Ishikawa (cell line): ENCODE results near the gene MADCAM1.

Experiments used
- CEBPB ChIP-seq: IDR thresholded peaks from 2 replicates; pipeline ENCODE4 v1.6.1; 2012
- CREB1 ChIP-seq: IDR thresholded peaks from 2 replicates; pipeline ENCODE4 v1.6.1; 2012; ENCODE audit warnings: low read depth
- EP300 ChIP-seq: IDR thresholded peaks from 2 replicates; pipeline ENCODE4 v1.6.1; 2012; ENCODE audit warnings: borderline replicate concordance
- RAD21 ChIP-seq: IDR thresholded peaks from 2 replicates; pipeline ENCODE4 v1.6.1; 2012; ENCODE audit warnings: low read depth
- YY1 ChIP-seq: IDR thresholded peaks from 2 replicates; pipeline ENCODE4 v1.6.1; 2012; ENCODE audit warnings: low read depth
- TF ChIP-seq, protein P1 (sequence below): IDR thresholded peaks from 2 replicates; pipeline ENCODE4 v1.6.1; 2012; ENCODE audit warnings: low read depth, mild to moderate bottlenecking
- TF ChIP-seq, protein P2 (sequence below): IDR thresholded peaks from 2 replicates; pipeline ENCODE4 v1.6.1; 2012
- TF ChIP-seq, protein P3 (sequence below): IDR thresholded peaks from 2 replicates; pipeline ENCODE4 v1.6.1; 2012

DNA sequence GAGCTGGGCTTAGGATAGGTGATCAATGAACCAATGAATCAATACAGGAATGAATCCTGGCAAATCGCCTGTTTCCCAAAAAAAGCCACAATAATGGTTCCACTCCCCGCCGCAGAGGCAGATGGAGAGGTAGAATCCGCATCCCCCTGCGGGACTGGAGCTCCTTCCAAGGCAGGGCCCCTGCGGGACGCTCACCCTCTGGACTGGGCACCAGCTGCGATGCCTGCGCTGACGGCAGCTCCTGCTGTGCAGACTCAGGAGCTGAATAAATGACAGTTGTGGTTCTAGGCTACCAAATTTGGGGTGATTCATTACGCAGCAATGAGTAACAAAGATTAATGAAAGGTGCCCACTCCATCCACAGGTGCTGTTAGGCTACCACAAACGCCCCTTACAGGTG lies 26.4 kb downstream of the MADCAM1 start:
- no peak for TF ChIP-seq YY1
- TF ChIP-seq, protein P1, sequence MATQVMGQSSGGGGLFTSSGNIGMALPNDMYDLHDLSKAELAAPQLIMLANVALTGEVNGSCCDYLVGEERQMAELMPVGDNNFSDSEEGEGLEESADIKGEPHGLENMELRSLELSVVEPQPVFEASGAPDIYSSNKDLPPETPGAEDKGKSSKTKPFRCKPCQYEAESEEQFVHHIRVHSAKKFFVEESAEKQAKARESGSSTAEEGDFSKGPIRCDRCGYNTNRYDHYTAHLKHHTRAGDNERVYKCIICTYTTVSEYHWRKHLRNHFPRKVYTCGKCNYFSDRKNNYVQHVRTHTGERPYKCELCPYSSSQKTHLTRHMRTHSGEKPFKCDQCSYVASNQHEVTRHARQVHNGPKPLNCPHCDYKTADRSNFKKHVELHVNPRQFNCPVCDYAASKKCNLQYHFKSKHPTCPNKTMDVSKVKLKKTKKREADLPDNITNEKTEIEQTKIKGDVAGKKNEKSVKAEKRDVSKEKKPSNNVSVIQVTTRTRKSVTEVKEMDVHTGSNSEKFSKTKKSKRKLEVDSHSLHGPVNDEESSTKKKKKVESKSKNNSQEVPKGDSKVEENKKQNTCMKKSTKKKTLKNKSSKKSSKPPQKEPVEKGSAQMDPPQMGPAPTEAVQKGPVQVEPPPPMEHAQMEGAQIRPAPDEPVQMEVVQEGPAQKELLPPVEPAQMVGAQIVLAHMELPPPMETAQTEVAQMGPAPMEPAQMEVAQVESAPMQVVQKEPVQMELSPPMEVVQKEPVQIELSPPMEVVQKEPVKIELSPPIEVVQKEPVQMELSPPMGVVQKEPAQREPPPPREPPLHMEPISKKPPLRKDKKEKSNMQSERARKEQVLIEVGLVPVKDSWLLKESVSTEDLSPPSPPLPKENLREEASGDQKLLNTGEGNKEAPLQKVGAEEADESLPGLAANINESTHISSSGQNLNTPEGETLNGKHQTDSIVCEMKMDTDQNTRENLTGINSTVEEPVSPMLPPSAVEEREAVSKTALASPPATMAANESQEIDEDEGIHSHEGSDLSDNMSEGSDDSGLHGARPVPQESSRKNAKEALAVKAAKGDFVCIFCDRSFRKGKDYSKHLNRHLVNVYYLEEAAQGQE: no peak
- no peak for TF ChIP-seq CREB1
- TF ChIP-seq, protein P2, sequence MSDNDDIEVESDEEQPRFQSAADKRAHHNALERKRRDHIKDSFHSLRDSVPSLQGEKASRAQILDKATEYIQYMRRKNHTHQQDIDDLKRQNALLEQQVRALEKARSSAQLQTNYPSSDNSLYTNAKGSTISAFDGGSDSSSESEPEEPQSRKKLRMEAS: no peak
- no peak for TF ChIP-seq CEBPB
- no peak for TF ChIP-seq RAD21
- no peak for TF ChIP-seq EP300
- TF ChIP-seq, protein P3, sequence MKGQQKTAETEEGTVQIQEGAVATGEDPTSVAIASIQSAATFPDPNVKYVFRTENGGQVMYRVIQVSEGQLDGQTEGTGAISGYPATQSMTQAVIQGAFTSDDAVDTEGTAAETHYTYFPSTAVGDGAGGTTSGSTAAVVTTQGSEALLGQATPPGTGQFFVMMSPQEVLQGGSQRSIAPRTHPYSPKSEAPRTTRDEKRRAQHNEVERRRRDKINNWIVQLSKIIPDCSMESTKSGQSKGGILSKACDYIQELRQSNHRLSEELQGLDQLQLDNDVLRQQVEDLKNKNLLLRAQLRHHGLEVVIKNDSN: no peak
